ENCODE results near the gene GPATCH4.
"Not testable (repeated sequence)": the region's sequence is repeated elsewhere in the genome, so short reads cannot be mapped to it uniquely, and the experiment has no call there.

The GPATCH4 gene

DNA sequence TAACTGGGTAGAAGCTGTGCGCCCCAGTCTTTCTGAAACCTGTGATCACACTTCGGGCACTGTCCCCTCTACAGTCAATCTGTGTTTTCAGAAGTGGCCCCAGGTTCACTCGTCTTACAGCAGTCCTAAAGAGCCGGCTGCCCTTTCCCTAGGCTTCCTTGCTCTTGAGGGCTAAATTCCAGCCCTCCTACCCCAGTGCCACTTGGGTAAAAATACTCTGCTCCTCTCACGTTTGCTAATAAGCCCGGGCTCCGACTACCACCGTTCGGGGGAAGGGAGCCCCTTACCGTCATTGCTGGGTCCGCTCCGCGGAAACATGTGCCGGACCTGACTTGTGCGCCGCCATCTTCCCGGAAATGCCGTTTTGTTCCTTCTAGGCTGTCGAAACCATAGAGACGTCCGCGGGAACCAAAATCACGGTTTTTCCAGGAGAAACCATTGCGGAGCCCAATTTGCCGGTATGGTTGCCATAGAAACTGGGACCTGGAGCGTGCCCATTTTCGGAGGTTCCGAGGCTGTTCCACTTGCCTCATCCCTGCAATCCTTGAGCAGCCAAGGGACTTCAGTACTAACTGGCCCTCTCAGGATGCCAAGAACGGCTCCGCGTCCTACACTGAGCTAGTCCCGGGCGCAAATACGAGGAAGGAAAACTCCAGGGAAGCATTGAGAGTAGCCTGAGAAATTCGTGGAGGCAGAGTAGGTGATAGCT lies at the start of gene GPATCH4:
GPATCH4 (minus strand) TSS at position 358 of the 709 bp plus-strand sequence.
- H3K4me3 ChIP-seq (ENCODE audit: low read depth, low read length), result peak within 1 kb of the TSS; percentile 90

DNA sequence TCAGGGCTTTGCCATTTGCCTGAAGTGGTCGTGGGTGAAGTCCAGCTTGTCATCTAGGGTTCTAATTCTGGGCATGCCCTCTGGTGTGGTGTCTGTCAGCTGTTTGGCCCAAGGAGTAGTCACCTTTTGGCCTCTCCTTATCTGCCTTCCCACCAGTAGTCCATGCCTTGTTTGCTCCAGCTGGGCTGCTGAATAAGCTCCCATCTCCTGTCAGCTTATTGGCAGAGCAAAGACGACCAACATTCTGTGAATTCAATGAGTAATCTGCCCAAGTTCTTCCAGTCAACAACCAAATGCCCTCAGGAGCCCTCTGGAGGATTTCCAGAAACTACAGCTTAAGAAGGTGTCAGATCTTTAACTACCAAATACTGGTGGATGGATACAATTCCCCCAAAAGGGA lies 47.7 kb upstream of the GPATCH4 start:
- H3K4me3 ChIP-seq (ENCODE audit: low read depth, low read length), result no peak overlapping the region

DNA sequence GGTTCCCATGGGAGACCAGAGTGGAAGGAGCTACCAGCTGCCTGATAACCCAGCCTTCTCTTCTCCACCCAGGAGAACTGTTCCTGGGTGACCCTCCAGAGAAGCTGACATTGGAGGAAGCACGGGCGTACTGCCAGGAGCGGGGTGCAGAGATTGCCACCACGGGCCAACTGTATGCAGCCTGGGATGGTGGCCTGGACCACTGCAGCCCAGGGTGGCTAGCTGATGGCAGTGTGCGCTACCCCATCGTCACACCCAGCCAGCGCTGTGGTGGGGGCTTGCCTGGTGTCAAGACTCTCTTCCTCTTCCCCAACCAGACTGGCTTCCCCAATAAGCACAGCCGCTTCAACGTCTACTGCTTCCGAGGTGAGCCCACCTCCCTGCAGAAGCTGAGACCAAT lies 47.2 kb upstream of the GPATCH4 start:
- H3K4me3 ChIP-seq (ENCODE audit: low read depth, low read length), result no peak overlapping the region

- no peak overlapping the region for H3K4me3 ChIP-seq (ENCODE audit: low read depth, low read length)
Measured at GRCh38 chr1:156647351-156647750, 46.1 kb upstream of the GPATCH4 start.

- H3K4me3 ChIP-seq (ENCODE audit: low read depth, low read length), result no peak overlapping the region
Measured at GRCh38 chr1:156646738-156647211, 45.5 kb upstream of the GPATCH4 start.

DNA sequence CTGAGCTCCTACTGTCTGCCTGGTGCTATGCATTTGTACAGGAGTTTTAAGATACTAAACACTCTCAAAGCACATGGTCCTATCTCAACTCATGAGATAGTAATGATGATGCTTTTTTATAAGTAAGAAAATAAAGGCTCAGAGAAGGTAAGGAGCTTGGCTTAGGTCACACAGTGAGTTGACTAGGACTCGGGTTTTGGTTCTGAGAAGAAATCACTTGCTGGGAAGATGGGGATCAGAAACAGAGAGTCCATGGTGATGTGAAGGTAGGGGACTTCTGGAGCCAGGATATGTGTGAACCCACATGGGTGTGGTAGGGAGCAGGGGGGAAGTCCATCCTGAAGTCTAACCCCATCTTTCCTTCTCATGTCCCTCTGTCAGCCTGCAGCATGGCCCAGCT lies 44.4 kb upstream of the GPATCH4 start:
- no peak overlapping the region for H3K4me3 ChIP-seq (ENCODE audit: low read depth, low read length)

GRCh38 chr1:156645056-156645455 lies 43.8 kb upstream of the GPATCH4 start:
- H3K4me3 ChIP-seq (ENCODE audit: low read depth, low read length), result no peak overlapping the region

- no peak overlapping the region for H3K4me3 ChIP-seq (ENCODE audit: low read depth, low read length)
Measured at GRCh38 chr1:156644640-156645039, 43.4 kb upstream of the GPATCH4 start.

GRCh38 chr1:156644146-156644545 lies 42.9 kb upstream of the GPATCH4 start:
- H3K4me3 ChIP-seq (ENCODE audit: low read depth, low read length), result no peak overlapping the region

DNA sequence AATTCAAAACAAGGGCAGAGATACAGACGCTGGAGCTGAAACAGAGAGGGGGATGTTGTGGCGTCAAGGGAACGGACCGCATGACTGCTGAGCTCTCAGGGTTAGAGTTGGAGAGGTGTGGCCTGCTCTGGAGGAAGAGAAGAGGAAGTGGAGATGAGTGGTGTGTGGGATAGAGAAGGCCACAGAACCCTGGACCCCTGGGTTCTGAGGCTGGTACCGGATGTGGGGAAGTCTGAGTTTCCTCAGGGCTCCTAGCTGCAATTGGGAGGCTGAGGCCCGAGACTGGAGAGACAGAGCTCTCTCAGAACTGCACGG lies 42.5 kb upstream of the GPATCH4 start:
- H3K4me3 ChIP-seq (ENCODE audit: low read depth, low read length), result no peak overlapping the region

- H3K4me3 ChIP-seq (ENCODE audit: low read depth, low read length), result no peak overlapping the region
Measured at GRCh38 chr1:156643049-156643777, 41.9 kb upstream of the GPATCH4 start.

DNA sequence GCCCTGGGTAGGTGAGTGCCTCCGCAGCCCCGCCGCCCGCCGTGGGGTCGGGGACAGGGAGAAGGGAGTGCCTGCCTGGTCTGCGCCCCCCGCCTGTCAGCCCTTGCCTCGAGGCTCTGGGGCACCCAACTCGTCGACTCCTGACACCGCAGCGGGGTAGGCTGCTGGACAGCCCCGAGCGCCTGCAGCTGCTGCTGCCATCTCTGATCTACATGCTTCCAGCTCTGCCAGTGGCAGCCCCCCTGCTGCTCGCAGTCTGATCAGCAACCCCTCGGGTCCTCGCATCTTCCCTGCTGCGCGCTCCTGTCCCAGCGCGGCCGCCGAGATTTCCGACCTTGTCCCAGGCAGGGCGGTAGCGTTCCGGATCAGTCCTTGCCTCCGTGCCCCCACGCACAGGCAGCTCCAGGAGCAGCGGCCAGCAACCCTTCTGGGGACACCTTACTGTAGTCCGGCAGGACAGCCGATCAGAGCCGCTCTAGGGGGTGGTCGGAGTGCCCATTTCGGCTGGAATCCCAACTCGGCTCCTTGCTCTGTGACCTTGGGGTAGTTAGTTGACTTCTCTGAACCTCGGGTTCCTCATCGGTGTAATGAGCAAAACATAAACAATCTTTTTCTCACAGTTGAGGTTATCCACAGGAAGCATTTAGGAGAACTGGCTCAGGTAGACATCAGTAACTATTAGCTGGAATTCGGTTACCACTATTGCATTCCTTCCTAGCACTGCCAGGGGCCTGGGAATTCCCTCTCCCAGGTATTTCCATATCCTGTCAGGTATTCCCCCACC lies 41.2 kb upstream of the GPATCH4 start:
- H3K4me3 ChIP-seq (ENCODE audit: low read depth, low read length), result peak overlapping the region; percentile 47

GRCh38 chr1:156641761-156642264 lies 40.5 kb upstream of the GPATCH4 start, which contains the start of gene BCAN:
Gene BCAN (plus strand): TSS chr1:156642117. CDS start chr1:156646055, 3,938 bp downstream.
- H3K4me3 ChIP-seq (ENCODE audit: low read depth, low read length), result peak within 1 kb of the TSS; percentile 47

- H3K4me3 ChIP-seq (ENCODE audit: low read depth, low read length), result peak overlapping the region; percentile 13
Measured at GRCh38 chr1:156640842-156641706, 39.8 kb upstream of the GPATCH4 start.

DNA sequence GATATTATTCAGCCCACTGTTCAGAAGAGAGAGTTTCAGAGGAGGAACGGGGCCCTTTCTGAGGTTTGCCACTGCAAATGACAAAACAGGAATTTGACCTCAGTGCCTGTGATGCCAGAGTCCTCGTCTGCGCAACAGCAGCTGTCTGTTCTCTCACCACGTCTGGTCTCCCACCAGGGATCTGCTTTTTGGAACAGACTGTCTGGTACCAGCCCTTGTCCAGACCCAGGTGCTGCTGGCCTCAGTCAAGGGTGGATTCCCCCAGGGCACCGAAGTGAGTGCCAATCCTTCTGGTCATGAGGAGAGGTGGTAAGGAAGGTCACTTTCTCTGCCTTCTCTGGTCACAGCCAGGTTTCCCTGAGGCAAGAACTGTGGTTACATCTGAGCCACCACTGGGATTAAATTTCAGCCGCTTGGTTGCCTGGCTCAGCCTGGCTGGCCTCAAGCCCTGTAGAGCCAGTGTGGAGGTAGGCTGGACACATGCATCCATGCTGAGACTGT lies 38.4 kb upstream of the GPATCH4 start:
- no peak overlapping the region for H3K4me3 ChIP-seq (ENCODE audit: low read depth, low read length)

- H3K4me3 ChIP-seq (ENCODE audit: low read depth, low read length), result no peak overlapping the region
Measured at GRCh38 chr1:156638189-156638985, 37.1 kb upstream of the GPATCH4 start.

DNA sequence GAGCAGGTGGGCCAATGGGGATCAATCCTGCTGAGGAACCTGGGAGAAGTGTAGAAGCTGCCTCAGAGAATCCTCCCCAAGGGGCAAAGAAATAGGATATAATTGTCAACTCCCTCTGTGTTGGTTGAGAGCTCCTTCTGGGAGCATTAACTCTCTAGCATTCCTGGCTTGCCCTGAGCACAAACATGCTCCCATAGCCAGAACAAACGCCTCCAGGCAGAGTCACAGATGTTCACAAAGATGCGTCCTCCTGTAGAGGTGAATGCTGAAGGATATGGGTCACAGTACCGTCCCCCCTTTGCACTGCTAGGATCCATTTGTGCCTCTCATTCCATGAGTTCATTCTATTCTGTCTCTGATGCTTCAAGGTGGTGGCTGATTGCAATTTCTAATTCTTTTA lies 31.1 kb upstream of the GPATCH4 start:
- H3K4me3 ChIP-seq (ENCODE audit: low read depth, low read length), result no peak overlapping the region

GRCh38 chr1:156631152-156631551 lies 29.9 kb upstream of the GPATCH4 start:
- not testable (repeated sequence) for H3K4me3 ChIP-seq (ENCODE audit: low read depth, low read length)

GRCh38 chr1:156629823-156630449 lies 28.7 kb upstream of the GPATCH4 start:
- H3K4me3 ChIP-seq (ENCODE audit: low read depth, low read length), result no peak overlapping the region
